Prostate gland (tissue), 2 donors: ENCODE results near the gene CD52. TPM values are rescaled to one million over a fixed set of nuclear protein-coding genes. Genes with fewer than 3 reads are reported as not detected.

Source experiments
- DNase-seq: peaks from one replicate; pipeline ENCODE4 v3.0.0-alpha.2; 2019; ENCODE audit warnings: low spot score
- H3K27ac ChIP-seq, 2 donors: fragments of 200-600 bp; sonication (generic); 2 replicates each; pipeline ENCODE4 v1.5.1; 2017 to 2019
- H3K27me3 ChIP-seq: fragments of 200-600 bp; sonication (generic); replicated peaks from 2 replicates; pipeline ENCODE4 v1.5.1; 2019; ENCODE audit not compliant: insufficient read depth
- H3K36me3 ChIP-seq, 2 donors: fragments of 200-600 bp; sonication (generic); 1 replicate in 1 of 2; 2 replicates in 1 of 2; pipeline versions ENCODE4 v1.5.1 to v1.8.1; 2017 to 2019
- H3K4me1 ChIP-seq: fragments of 200-600 bp; sonication (generic); replicated peaks from 2 replicates; pipeline ENCODE4 v1.5.1; 2019
- H3K4me3 ChIP-seq, 2 donors: fragments of 200-600 bp; sonication (generic); 2 replicates each; pipeline ENCODE4 v1.5.1; 2017 to 2019
- H3K9me3 ChIP-seq: fragments of 200-600 bp; sonication (generic); 2 replicates; pipeline ENCODE4 v1.5.1; 2017
- POLR2A ChIP-seq: fragments of 450-650 bp; IDR thresholded peaks from one replicate; pipeline ENCODE4 v1.6.1; 2016; ENCODE audit warnings: antibody characterized with exemption, mild to moderate bottlenecking
- POLR2AphosphoS5 ChIP-seq: sonication (generic); formaldehyde crosslinking; IDR thresholded peaks from one replicate; pipeline ENCODE4 v1.6.1; 2017; ENCODE audit warnings: antibody characterized with exemption
- WGBS: methylation state at CpG from one replicate; pipeline ENCODE4 v1.1.5; 2018; 5-methylcytosine and 5-hydroxymethylcytosine counted together
- intact Hi-C: fragments of 100-400 bp; cut with DNase I; formaldehyde crosslinking; loops from one replicate; pipeline ENCODE4 v1.14.2; 2022
- total RNA-seq, 2 donors: library from RNA; depleted of rRNA; stranded (reverse); fragments of >200 nt; gene quantifications; one replicate each; pipeline ENCODE4 v1.1.0, GENCODE V29; 2016
- TF ChIP-seq, protein P1 (sequence below), 4 experiments: fragments of 200-600 bp in 2 of 4; fragments of 450-650 bp in 2 of 4; sonication (generic) in 2 of 4; IDR thresholded peaks; 1 replicate in 3 of 4; 2 replicates in 1 of 4; pipeline ENCODE4 v1.5.1; 2016 to 2019; ENCODE audit warnings: antibody characterized with exemption in 4 of 4, mild to moderate bottlenecking in 2 of 4, moderate library complexity in 2 of 4

Gene CD52
- total RNA-seq, 2 donors from 2014 or later, result 3.2 to 5.3 TPM

DNA sequence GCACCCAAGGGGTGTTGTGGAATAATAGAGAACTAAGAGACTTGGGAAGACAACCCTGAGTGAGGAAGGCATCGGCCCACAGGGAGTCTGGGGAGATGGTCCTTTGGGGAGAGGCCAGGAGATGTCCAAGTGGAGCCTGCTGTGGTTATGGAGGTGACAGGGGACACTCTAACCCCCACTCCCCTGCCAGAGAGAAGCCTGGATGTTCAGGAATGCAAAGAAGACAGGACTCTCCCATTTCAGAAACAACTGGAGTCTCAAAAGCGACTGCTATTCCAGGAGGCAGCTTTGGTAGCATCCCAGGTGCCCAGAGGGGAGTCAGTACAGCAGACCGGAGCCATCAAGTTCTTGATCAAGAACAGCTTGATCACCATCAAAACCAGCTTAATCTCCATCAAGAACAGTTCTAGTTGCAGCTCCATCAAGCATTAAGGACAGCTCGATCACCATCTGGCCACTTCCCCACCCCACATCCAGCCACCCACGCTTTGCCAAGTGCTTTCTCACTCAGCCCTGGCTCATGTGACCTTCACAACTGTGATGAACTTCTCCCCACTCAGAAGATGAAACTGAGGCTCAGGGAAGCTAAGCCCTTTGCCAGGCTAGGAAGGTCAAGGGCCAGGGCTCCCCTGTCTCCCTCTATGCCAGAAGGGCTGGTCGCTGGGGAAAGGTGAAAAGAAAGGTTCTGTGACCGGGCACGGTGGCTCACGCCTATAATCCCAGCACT, 743 bp downstream of the CD52 start:
- intact Hi-C loops, result no loop called here
- no peaks in the 10 kb centered on the region for H3K9me3 ChIP-seq
- DNase-seq, result no peak
- H3K27ac ChIP-seq, result no peak overlapping the region
- TF ChIP-seq POLR2A, result no peak
- TF ChIP-seq, protein P1, sequence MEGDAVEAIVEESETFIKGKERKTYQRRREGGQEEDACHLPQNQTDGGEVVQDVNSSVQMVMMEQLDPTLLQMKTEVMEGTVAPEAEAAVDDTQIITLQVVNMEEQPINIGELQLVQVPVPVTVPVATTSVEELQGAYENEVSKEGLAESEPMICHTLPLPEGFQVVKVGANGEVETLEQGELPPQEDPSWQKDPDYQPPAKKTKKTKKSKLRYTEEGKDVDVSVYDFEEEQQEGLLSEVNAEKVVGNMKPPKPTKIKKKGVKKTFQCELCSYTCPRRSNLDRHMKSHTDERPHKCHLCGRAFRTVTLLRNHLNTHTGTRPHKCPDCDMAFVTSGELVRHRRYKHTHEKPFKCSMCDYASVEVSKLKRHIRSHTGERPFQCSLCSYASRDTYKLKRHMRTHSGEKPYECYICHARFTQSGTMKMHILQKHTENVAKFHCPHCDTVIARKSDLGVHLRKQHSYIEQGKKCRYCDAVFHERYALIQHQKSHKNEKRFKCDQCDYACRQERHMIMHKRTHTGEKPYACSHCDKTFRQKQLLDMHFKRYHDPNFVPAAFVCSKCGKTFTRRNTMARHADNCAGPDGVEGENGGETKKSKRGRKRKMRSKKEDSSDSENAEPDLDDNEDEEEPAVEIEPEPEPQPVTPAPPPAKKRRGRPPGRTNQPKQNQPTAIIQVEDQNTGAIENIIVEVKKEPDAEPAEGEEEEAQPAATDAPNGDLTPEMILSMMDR (IDR thresholded peaks at IDR 0.05), result no peak
- no peak for TF ChIP-seq POLR2AphosphoS5
- no peak overlapping the region for H3K4me3 ChIP-seq
- no peaks in the 10 kb centered on the region for H3K36me3 ChIP-seq
- WGBS, result 82% methylated on average over 9 of the region's 9 CpGs
- no peaks in the 10 kb centered on the region for H3K27me3 ChIP-seq
- no peaks in the 10 kb centered on the region for H3K4me1 ChIP-seq

DNA sequence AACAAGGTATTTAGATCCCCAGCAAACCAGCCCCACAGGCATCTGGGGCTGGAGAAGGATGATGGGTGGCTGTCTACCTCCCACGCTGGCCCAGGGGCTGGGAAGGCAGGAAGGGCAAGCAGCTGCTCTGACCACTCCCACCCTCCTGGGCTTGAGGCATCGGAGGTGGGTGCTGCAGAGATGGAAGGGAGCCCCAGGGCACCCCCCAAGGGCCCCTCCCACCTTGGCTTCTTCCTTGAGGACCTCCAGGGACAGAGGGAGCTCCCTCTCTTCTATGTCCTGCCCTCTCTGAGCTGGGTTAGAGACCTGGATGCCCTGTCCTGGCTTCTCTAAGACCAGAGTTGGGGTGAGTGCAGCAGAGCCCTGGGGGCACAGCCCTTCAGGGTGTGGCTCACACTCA, 3.1 kb downstream of the CD52 start:
- H3K36me3 ChIP-seq, result no peaks in the 10 kb centered on the region
- WGBS, result 88% methylated on average over 2 of the region's 2 CpGs
- intact Hi-C loops, result loop anchor here (2.0 to 5.0 kb wide), 3 partner anchors 46 to 209 kb away; partner anchors contain the start of genes C1orf232, PDIK1L and ZNF593
- no peaks in the 10 kb centered on the region for H3K4me1 ChIP-seq
- no peak for DNase-seq
- H3K27ac ChIP-seq, result no peak overlapping the region
- H3K9me3 ChIP-seq, result no peaks in the 10 kb centered on the region
- H3K27me3 ChIP-seq, result no peaks in the 10 kb centered on the region
- TF ChIP-seq POLR2A (no peak), POLR2AphosphoS5 (no peak)
- TF ChIP-seq, protein P1 (IDR thresholded peaks at IDR 0.05), result no peak
- H3K4me3 ChIP-seq, result no peak overlapping the region

DNA sequence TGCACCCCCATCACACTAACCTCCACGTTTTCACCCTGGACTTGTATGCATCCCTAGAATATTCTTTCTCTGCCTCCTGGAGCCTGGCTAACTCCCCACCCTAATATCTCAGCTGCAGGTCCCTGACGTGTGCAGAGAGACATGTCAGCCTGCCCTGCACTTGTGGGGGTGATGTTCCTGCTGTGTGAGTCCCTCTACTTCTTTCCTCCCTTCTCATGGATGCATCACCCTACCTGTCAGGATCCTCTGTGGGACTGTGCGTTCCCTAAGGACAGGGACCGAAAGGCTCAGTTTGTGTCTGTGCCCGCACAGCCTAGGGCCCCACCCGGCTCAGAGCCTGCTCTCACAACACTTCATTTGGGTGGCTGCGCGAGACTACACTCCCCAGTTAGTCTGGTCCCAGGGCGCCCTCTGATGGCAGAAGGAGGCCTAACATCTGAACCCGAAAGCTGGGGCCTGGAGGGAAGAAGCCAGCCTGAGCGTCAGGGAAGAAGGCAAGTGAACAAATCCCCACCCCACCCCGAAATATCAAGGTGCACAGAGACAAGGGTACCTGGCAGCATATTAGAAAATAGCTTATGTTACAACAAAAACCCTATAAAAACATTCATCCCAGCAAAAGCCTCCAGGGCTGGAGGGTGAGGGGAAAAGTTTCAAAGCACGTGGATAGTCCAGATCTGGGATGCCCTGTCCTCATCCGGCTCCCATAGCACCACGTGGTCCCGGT, 3.7 kb downstream of the CD52 start:
- Histone ChIP-seq H3K9me3 (no peaks in the 10 kb centered on the region), H3K4me3 (no peak overlapping the region), H3K36me3 (no peaks in the 10 kb centered on the region), H3K27me3 (no peaks in the 10 kb centered on the region), H3K4me1 (no peaks in the 10 kb centered on the region), H3K27ac (no peak overlapping the region)
- WGBS, result 12% methylated on average over 16 of the region's 16 CpGs
- peak; percentile 88 for DNase-seq
- intact Hi-C loops, result loop anchor here (2.0 to 5.0 kb wide), 3 partner anchors 47 to 209 kb away; partner anchors contain the start of genes C1orf232, PDIK1L and ZNF593
- TF ChIP-seq POLR2AphosphoS5, result peak; percentile 64
- no peak for TF ChIP-seq POLR2A
- TF ChIP-seq, protein P1 (IDR thresholded peaks at IDR 0.05), result peak; percentile 66 to 93 (median 86)

DNA sequence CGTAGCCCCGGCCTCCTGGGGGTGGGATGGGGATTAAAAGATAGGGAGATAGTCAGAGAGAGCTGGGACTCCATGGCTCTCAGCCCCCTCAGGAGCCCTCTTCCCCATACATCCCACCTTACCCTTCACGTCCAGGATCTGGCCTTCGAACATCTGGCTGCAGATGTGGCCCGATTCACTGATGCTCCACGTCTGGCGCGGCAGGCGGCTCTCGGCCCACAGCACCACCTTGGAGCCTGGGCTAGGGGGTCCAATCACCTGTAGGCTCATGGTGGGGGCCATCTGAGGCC, 4.2 kb downstream of the CD52 start:
- Histone ChIP-seq H3K27ac (no peak overlapping the region), H3K4me1 (no peaks in the 10 kb centered on the region), H3K36me3 (no peaks in the 10 kb centered on the region), H3K9me3 (no peaks in the 10 kb centered on the region), H3K4me3 (no peak overlapping the region), H3K27me3 (no peaks in the 10 kb centered on the region)
- no peak for DNase-seq
- intact Hi-C loops, result loop anchor here (5.0 kb wide), 2 partner anchors 155 to 210 kb away; partner anchors contain the start of genes C1orf232, PDIK1L and ZNF593
- WGBS, result 78% methylated on average over 10 of the region's 10 CpGs
- TF ChIP-seq, protein P1 (IDR thresholded peaks at IDR 0.05), result no peak
- TF ChIP-seq POLR2A (no peak), POLR2AphosphoS5 (no peak)
